Effector CD8-positive, alpha-beta T cell (primary cell): ENCODE data around the gene RND3.

ENCODE experiments used
- DNase-seq: peaks from one replicate; lab custom pipeline; 2025; lab: John Stamatoyannopoulos, UW

RND3 gene

GRCh38 chr2:150441784-150442183, 45.7 kb downstream of the RND3 start:
- no peak for DNase-seq

DNA sequence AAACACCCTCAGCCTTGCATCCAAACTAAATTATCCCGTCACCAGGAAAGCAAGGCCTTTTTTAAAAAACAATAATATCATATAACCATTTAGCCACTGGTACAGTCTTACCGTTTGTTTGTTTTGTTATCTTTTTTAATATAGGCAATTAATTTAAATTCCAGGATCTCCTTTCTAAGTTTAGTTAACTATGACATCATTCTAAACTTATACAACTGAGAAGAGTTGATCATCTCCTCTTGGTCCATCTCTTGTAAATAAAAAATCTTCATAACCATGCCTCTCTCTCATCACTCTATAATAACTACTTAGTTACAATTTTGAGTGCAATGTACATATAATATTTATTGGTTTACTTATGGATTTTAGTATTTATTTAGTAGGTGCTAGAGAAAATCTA, 46.2 kb downstream of the RND3 start:
- DNase-seq = no peak

GRCh38 chr2:150438654-150439053, 48.8 kb downstream of the RND3 start:
- DNase-seq = no peak

GRCh38 chr2:150438041-150438440, 49.4 kb downstream of the RND3 start:
- no peak for DNase-seq

GRCh38 chr2:150432312-150432625, 55.2 kb downstream of the RND3 start:
- no peak for DNase-seq

GRCh38 chr2:150431561-150432311, 55.7 kb downstream of the RND3 start:
- DNase-seq = no peak

DNA sequence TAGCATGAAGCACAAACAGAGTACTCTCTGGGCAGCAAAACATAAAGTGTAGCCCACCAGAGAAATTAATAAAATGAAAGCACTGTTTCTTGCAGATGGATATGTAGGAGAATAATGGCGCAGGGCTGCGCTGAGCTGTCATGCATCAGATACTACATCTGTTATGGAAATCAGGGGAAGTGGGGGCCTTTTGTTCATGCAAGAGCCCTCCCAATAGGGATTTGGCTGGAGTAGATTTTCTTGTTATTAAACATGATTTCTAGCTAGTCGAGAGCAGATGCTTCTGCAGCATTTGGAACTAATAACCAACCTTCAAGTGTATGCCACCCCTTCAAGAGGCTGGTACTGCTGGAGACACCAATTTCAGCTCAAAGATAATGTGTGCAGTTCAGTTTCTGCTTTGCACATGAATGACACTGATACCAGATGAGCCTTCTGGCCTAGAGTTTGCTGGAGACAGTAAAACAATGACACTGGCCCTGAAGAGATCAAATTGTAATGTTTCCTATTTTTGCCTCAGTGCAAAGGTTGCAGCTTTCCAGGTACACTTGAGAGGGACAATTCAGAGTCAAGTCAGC, 58.0 kb downstream of the RND3 start:
- DNase-seq = no peak

DNA sequence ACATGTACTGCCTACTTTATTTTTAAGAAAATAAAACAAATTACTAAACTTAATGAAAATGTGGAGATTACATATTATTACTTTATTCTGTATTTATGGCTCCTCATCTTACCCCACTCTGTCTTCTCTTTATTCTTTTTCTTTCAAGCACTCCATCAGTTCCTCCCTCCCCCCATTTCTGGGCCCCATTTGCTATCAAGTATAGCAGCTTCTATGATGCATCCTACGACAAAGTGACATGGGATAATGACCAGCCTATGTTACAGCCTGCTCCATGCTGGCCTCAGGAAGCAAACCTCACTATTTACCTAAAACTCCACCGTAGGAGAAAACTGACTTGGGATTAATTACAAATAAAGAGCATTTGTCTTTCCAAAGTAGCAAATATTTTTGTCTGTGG, 58.8 kb downstream of the RND3 start:
- DNase-seq = no peak

DNA sequence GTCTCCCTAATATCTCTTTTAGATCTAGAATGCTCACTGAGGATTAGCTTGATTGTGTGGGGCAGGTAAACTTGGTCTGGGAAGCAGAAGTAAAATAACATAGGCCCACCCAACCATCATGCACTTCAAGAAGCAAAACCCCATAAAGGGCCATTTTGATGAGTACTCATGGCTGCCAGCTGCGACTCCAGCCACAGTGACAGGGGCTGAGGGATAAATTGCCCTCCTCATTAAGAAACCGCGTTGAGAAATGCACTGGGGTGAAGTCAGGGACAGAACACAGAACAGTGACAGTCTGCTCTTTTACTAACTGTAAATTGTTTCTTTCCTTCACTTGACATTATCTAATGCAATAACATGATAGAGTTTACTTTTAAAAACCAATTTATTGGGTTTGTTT, 60.2 kb downstream of the RND3 start:
- DNase-seq = no peak

DNA sequence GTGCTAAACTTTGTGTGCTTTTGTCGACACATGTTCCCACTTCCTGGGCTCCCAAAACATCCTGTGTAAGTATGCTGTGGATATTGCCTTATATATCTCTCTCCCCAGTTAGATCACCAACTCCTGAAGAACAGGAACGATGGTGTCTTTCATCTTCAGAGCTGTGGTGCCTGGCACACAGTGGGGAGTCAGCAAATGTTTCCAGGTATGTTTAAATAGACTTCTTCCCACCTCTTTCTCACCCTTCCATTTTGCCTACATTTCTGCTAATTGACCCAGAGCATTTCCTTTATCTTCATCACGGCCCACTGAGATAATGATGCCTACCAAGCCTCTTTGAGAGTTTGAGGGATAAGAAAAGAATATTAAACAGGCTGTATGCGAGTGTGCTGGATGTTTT, 60.7 kb downstream of the RND3 start:
- no peak for DNase-seq

DNA sequence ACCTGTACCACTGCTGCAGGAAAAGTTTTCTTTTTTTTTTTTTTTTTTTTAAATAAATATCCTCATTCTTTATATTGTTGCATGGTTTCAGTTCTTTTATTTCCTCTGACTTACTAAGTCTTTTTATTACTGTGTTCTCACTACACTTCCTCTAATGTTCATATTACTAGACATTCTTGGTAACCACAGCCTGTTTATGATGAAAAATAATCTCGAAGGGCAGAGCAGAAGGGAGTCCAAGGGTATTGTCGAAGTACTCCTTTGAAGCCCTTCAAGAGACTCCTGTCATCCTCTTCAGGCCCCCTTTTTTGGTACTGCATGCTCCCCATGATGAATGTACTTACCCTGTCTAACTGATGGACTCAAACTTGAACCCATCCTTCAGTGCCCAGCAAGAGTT, 61.2 kb downstream of the RND3 start:
- DNase-seq = no peak

DNA sequence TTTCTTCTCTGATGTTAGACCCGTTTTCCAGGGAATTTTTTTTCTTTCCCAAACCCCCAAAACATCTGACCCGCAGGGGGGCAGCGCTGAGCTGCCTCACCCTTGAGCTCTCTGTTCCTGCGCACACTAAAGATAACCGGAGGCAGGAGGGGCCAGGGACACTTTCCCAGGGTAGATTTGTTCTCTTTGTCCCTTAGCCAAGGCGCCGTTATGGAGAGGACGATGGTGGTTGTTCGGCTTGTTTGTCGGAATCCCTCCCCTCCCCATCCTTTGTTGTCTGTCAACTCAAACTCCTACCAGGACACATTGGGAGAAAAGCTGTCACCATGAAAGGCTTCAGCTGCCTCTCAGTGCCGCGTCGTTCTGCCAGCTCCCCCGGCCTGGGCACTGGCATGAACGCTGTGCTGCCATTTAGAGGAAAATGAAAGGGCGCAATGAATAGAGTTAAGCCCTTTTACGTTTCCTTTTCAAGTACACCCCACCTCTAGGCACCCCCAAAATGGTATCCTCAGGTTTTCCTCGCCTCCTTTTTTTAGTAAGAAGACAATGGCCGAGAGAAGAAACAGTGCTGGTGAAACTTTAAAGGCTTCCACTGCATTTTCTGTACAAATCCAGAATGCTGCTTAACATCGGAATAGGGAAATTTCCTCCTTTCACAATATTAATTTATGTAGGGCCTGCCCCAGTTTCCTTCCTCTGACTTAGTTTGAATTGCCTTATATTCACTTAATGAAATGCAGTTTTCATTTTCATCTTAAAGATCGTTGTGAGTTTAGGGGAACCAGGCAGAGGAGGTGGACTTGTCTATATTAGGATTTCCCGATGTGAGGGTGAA, 62.1 kb downstream of the RND3 start:
- DNase-seq = no peak

DNA sequence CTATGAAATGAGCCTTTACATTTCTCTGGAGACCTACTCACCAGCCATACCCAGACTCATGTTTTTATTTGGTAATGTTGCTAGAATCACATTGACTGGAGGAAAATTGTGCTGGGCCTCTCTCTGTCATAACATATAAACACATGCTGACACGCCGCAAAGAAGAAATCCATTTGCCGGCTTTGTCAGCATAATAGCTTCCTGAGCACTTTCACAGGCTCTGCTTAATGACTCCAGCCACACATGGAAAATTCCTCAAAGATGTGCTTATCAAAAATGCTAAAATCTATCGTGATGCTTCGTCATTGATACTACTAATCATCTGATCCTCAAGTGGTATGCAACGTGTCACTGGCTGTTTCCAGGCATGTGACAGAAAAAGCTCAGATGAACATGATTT, 63.1 kb downstream of the RND3 start:
- no peak for DNase-seq

DNA sequence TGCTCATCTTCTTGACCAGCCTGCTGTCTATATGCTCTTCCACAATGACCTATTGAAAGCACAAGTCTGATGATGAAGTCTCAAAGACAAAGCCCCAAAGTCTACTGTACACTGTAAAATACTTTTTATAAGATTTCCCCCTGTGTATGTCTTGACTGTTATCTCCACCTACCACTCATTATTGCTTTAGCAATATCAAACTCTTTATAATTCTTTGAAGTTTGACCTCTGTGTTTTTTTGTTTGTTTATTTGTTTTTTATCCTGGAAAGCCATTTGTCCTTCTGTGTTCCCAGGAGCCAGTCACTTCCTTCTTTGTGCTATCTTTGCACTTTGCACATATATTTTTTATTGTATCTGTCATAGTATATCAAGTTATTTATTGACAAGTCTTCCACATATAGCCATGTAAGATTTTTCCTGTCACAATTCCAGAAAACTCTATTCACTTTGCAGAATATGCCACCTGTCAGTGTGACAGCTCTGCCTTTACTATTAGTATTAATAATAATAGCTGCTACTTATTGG, 66.3 kb downstream of the RND3 start:
- no peak for DNase-seq

GRCh38 chr2:150418916-150419315, 68.6 kb downstream of the RND3 start:
- no peak for DNase-seq
